Neural cell (in vitro differentiated cells): ENCODE results near the gene TRPV5. TPM values are rescaled to one million over a fixed set of nuclear protein-coding genes. Genes with fewer than 3 reads are reported as not detected.

ENCODE experiments used
- H2AFZ ChIP-seq: fragments of 200-600, 300-800 bp; sonication (generic), shearing (Covaris generic); 2 replicates; pipeline ENCODE4 v1.6.0; 2014; ENCODE audit warnings: low read depth, mild to moderate bottlenecking, antibody characterized with exemption, low read length, moderate library complexity
- H3F3A ChIP-seq: fragments of 200-600 bp; shearing (Covaris generic); 2 replicates; pipeline ENCODE4 v1.6.1; 2016; ENCODE audit warnings: mild to moderate bottlenecking, moderate library complexity, mixed read lengths, antibody characterized with exemption, low read length; ENCODE audit not compliant: insufficient read depth, poor library complexity, severe bottlenecking
- H3K27ac ChIP-seq: fragments of 200-600, 300-800 bp; sonication (generic), shearing (Covaris generic); 2 replicates; pipeline ENCODE4 v1.5.1; 2014; ENCODE audit warnings: mild to moderate bottlenecking, low read length, moderate library complexity
- H3K27me3 ChIP-seq: fragments of 300-800, 200-600 bp; sonication (generic), shearing (Covaris generic); 2 replicates; pipeline ENCODE4 v1.6.0; 2014; ENCODE audit warnings: mild to moderate bottlenecking, low read depth, low read length, moderate library complexity; ENCODE audit not compliant: insufficient read depth
- H3K36me3 ChIP-seq: fragments of 300-800, 200-600 bp; sonication (generic), shearing (Covaris generic); 2 replicates; pipeline ENCODE4 v1.5.1; 2014; ENCODE audit warnings: mild to moderate bottlenecking, antibody characterized with exemption, low read length, moderate library complexity; ENCODE audit not compliant: insufficient read depth
- H3K4me2 ChIP-seq: fragments of 300-800, 200-600 bp; sonication (generic), shearing (Covaris generic); 2 replicates; pipeline ENCODE4 v1.6.0; 2014; ENCODE audit warnings: mild to moderate bottlenecking, low read length
- H3K4me3 ChIP-seq: fragments of 300-800, 200-600 bp; sonication (generic), shearing (Covaris generic); 2 replicates; pipeline ENCODE4 v1.5.1; 2014; ENCODE audit warnings: mild to moderate bottlenecking, low read length, moderate library complexity
- H3K79me2 ChIP-seq: fragments of 200-600 bp; shearing (Covaris generic); replicated peaks from 2 replicates; pipeline ENCODE4 v1.6.0; 2014; ENCODE audit warnings: mild to moderate bottlenecking, low read length, moderate library complexity; ENCODE audit not compliant: insufficient read depth
- H3K9ac ChIP-seq: fragments of 300-800, 200-600 bp; sonication (generic), shearing (Covaris generic); 2 replicates; pipeline ENCODE4 v1.6.1; 2016; ENCODE audit warnings: mild to moderate bottlenecking, low read length, mixed read lengths
- H3K9me2 ChIP-seq: fragments of 200-600 bp; shearing (Covaris generic); 2 replicates; pipeline ENCODE4 v1.6.1; 2016; ENCODE audit warnings: mild to moderate bottlenecking, low read length, mixed read lengths; ENCODE audit not compliant: insufficient read depth
- H3K9me3 ChIP-seq: fragments of 200-600, 300-800 bp; sonication (generic), shearing (Covaris generic); 2 replicates; pipeline ENCODE4 v1.6.1; 2016; ENCODE audit warnings: mild to moderate bottlenecking, mixed run types, low read length, moderate library complexity, mixed read lengths
- H4K20me1 ChIP-seq: fragments of 200-600 bp; shearing (Covaris generic); 2 replicates; pipeline ENCODE4 v1.6.1; 2016; ENCODE audit warnings: mild to moderate bottlenecking, mixed run types; ENCODE audit not compliant: insufficient read depth
- CTCF ChIP-seq: fragments of 450-650 bp; IDR thresholded peaks from 2 replicates; pipeline ENCODE4 v1.5.1; 2014; ENCODE audit warnings: antibody characterized with exemption, mild to moderate bottlenecking, moderate library complexity; ENCODE audit not compliant: poor library complexity, severe bottlenecking
- EP300 ChIP-seq: fragments of 450-650 bp; conservative IDR thresholded peaks from 2 replicates; pipeline ENCODE4 v1.6.1; 2014; ENCODE audit warnings: antibody characterized with exemption, mild to moderate bottlenecking, moderate library complexity; ENCODE audit not compliant: poor library complexity, severe bottlenecking
- EZH2 ChIP-seq: fragments of 200-600, 300-800 bp; shearing (Covaris generic), sonication (generic); IDR thresholded peaks from 2 replicates; pipeline ENCODE4 v1.6.1; 2014; ENCODE audit warnings: antibody characterized with exemption, low read length, borderline replicate concordance, mild to moderate bottlenecking; ENCODE audit not compliant: insufficient read depth, poor library complexity, severe bottlenecking
- MXI1 ChIP-seq: fragments of 450-650 bp; conservative IDR thresholded peaks from 2 replicates; pipeline ENCODE4 v1.6.1; 2014; ENCODE audit warnings: antibody characterized with exemption, mild to moderate bottlenecking; ENCODE audit not compliant: poor library complexity, severe bottlenecking
- POLR2AphosphoS5 ChIP-seq: IDR thresholded peaks from 2 replicates; pipeline ENCODE4 v1.6.1; 2012
- RAD21 ChIP-seq: fragments of 450-650 bp; conservative IDR thresholded peaks from 2 replicates; pipeline ENCODE4 v1.6.1; 2014; ENCODE audit warnings: antibody characterized with exemption, mild to moderate bottlenecking, moderate library complexity
- SMC3 ChIP-seq: fragments of 450-650 bp; conservative IDR thresholded peaks from 2 replicates; pipeline ENCODE4 v1.6.1; 2014; ENCODE audit warnings: antibody characterized with exemption, mild to moderate bottlenecking, moderate library complexity; ENCODE audit not compliant: poor library complexity
- TAF1 ChIP-seq: IDR thresholded peaks from 2 replicates; pipeline ENCODE4 v1.6.1; 2012; ENCODE audit warnings: low read depth
- polyA plus RNA-seq: library from polyadenylated mRNA; depleted of rRNA; stranded (reverse); fragments of >200 nt; gene quantifications from 2 replicates; pipeline ENCODE4 v1.2.3, GENCODE V29; 2014
- TF ChIP-seq, protein P1 (sequence below): IDR thresholded peaks from 2 replicates; pipeline ENCODE4 v1.6.1; 2012; ENCODE audit warnings: borderline replicate concordance

TRPV5 gene
- polyA plus RNA-seq, 1 donor from 2014 or later = not detected

DNA sequence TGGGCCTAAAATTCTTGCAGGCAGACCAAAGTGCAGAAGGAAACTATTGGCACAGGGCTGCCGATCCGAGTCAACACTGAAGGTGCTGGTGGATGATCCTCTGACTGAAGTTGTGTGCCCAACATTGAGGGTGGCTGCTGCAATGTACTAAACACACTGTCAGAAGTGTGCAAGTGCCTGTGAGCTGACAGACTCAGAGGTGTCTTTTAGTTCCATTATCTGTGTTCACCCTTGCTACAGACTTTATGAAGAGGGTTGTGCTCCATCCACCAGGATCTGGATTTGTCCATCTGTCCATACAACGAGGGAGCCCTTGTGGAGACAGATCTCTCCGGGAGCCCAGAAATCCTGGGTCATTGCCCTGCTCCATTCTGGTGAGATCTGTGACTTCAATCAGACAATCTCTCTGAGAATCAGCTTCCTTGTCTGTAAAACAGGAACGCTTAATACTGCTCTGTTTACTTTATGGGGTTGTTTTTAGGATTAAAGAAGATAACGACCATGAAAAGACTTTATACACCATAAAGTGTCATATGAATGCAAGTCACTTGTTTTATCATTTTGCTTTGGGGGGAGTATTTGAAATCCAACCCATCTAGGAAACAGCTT is 38.5 kb downstream of the TRPV5 start:
- H3K27me3 ChIP-seq = no peaks in the 10 kb centered on the region
- no peaks in the 10 kb centered on the region for H3K79me2 ChIP-seq
- no peak overlapping the region for H2AFZ ChIP-seq
- H3K4me3 ChIP-seq = no peak overlapping the region
- TF ChIP-seq SMC3 = no peak
- TF ChIP-seq EZH2 = no peak
- TF ChIP-seq, protein P1, sequence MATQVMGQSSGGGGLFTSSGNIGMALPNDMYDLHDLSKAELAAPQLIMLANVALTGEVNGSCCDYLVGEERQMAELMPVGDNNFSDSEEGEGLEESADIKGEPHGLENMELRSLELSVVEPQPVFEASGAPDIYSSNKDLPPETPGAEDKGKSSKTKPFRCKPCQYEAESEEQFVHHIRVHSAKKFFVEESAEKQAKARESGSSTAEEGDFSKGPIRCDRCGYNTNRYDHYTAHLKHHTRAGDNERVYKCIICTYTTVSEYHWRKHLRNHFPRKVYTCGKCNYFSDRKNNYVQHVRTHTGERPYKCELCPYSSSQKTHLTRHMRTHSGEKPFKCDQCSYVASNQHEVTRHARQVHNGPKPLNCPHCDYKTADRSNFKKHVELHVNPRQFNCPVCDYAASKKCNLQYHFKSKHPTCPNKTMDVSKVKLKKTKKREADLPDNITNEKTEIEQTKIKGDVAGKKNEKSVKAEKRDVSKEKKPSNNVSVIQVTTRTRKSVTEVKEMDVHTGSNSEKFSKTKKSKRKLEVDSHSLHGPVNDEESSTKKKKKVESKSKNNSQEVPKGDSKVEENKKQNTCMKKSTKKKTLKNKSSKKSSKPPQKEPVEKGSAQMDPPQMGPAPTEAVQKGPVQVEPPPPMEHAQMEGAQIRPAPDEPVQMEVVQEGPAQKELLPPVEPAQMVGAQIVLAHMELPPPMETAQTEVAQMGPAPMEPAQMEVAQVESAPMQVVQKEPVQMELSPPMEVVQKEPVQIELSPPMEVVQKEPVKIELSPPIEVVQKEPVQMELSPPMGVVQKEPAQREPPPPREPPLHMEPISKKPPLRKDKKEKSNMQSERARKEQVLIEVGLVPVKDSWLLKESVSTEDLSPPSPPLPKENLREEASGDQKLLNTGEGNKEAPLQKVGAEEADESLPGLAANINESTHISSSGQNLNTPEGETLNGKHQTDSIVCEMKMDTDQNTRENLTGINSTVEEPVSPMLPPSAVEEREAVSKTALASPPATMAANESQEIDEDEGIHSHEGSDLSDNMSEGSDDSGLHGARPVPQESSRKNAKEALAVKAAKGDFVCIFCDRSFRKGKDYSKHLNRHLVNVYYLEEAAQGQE = no peak
- no peak for TF ChIP-seq CTCF
- TF ChIP-seq EP300 = no peak
- TF ChIP-seq POLR2AphosphoS5 = no peak
- no peak for TF ChIP-seq RAD21
- no peak for TF ChIP-seq TAF1
- no peak for TF ChIP-seq MXI1
- H3K9ac ChIP-seq = no peak overlapping the region
- H3K4me2 ChIP-seq = no peak overlapping the region
- no peaks in the 10 kb centered on the region for H3F3A ChIP-seq
- no peaks in the 10 kb centered on the region for H4K20me1 ChIP-seq
- no peaks in the 10 kb centered on the region for H3K9me2 ChIP-seq
- H3K9me3 ChIP-seq = no peaks in the 10 kb centered on the region
- no peaks in the 10 kb centered on the region for H3K36me3 ChIP-seq
- H3K27ac ChIP-seq = no peak overlapping the region

GRCh38 chr7:142894112-142894984 is 39.2 kb downstream of the TRPV5 start:
- no peaks in the 10 kb centered on the region for H3K27me3 ChIP-seq
- no peak overlapping the region for H2AFZ ChIP-seq
- H3F3A ChIP-seq = no peaks in the 10 kb centered on the region
- H3K4me2 ChIP-seq = no peak overlapping the region
- H3K4me3 ChIP-seq = no peak overlapping the region
- no peak overlapping the region for H3K27ac ChIP-seq
- H3K79me2 ChIP-seq = no peaks in the 10 kb centered on the region
- no peaks in the 10 kb centered on the region for H3K9me2 ChIP-seq
- TF ChIP-seq POLR2AphosphoS5 (no peak), EP300 (no peak), RAD21 (no peak), TAF1 (no peak), CTCF (no peak), MXI1 (no peak), EZH2 (no peak), SMC3 (no peak)
- TF ChIP-seq, protein P1 = no peak
- no peak overlapping the region for H3K9ac ChIP-seq
- no peaks in the 10 kb centered on the region for H3K36me3 ChIP-seq
- no peaks in the 10 kb centered on the region for H3K9me3 ChIP-seq
- no peaks in the 10 kb centered on the region for H4K20me1 ChIP-seq
